Measurements from ENCODE around the gene CST7.

Gene CST7

GRCh38 chr20:24951536-24952083 is 2.5 kb downstream of the CST7 start:
- DNase-seq = no peak

- DNase-seq = no peak
These were observed 3.5 kb downstream of the CST7 start for GRCh38 chr20:24952376-24953208.

- no peak for DNase-seq
These were observed 4.1 kb downstream of the CST7 start for GRCh38 chr20:24953209-24953575.

GRCh38 chr20:24953621-24954133 is 4.6 kb downstream of the CST7 start:
- no peak for DNase-seq

- no peak for DNase-seq
These were observed 5.1 kb downstream of the CST7 start for GRCh38 chr20:24954151-24954550.

GRCh38 chr20:24954566-24954965 is 5.5 kb downstream of the CST7 start:
- no peak for DNase-seq

- DNase-seq = no peak
These were observed 6.0 kb downstream of the CST7 start for GRCh38 chr20:24955045-24955444.

- no peak for DNase-seq
These were observed 7.2 kb downstream of the CST7 start for GRCh38 chr20:24956001-24956841.

- no peak for DNase-seq
These were observed 8.4 kb downstream of the CST7 start for GRCh38 chr20:24957326-24958016.

- no peak for DNase-seq
These were observed 9.7 kb downstream of the CST7 start for GRCh38 chr20:24958506-24959385.

- no peak for DNase-seq
These were observed 10.7 kb downstream of the CST7 start for GRCh38 chr20:24959591-24960301.

- DNase-seq = no peak
These were observed 11.3 kb downstream of the CST7 start for GRCh38 chr20:24960302-24960801.

GRCh38 chr20:24960861-24961260 is 11.8 kb downstream of the CST7 start:
- DNase-seq = no peak

- no peak for DNase-seq
These were observed 12.5 kb downstream of the CST7 start for GRCh38 chr20:24961384-24962181.

GRCh38 chr20:24962182-24962492 is 13.1 kb downstream of the CST7 start:
- no peak for DNase-seq

GRCh38 chr20:24962510-24962909 is 13.4 kb downstream of the CST7 start:
- DNase-seq = no peak

- no peak for DNase-seq
These were observed 14.8 kb downstream of the CST7 start for GRCh38 chr20:24963672-24964505.

- DNase-seq = no peak
These were observed 15.4 kb downstream of the CST7 start for GRCh38 chr20:24964506-24964840.

All from DMS79 (cell line).